ENCODE data around the gene VPS26C.
"Not testable (repeated sequence)": the region's sequence is repeated elsewhere in the genome, so short reads cannot be mapped to it uniquely, and the experiment has no call there.

VPS26C gene

DNA sequence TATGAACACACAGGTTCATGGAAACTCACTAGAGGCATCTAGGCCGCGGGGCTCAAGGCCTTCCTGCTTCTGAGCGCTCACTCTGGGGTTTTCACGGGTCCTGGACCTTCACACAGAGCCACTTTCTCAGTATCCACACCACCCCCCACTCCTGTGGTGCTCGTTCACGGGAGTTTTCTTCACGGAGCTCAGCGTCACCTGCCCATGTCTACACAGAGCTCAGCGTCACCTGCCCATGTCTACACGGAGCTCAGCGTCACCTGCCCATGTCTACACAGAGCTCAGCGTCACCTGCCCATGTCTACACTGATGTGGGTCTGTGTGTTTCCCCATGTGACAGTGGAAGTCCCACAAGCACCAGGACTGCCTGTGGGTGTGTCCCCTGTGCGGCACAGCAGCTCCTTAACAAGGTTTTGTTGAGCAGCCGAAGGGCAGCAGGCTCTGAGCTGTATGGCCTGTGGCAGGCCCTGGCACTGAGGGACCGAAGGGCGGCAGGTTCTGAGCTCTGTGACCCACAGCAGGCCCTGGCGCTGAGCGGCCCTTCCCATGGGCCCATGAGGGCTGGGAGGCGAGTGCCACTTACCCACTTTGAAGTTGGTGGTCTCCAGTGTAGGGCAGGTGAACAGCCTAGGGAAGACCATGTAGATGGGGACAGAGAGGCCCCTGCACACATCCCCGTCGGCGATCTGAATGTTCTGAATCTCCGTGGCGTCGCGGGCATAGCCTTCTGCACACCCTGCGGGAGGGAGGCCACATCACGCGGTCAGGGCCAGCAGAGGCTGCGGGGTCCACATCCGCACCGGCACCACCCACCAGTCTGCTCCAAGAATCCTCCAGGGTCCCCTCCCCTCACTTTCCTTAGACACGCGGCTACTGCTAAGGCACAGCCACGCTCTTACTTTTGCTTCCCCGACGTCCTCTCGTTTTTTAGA is 39.8 kb downstream of the VPS26C start:
- no peak for DNase-seq

DNA sequence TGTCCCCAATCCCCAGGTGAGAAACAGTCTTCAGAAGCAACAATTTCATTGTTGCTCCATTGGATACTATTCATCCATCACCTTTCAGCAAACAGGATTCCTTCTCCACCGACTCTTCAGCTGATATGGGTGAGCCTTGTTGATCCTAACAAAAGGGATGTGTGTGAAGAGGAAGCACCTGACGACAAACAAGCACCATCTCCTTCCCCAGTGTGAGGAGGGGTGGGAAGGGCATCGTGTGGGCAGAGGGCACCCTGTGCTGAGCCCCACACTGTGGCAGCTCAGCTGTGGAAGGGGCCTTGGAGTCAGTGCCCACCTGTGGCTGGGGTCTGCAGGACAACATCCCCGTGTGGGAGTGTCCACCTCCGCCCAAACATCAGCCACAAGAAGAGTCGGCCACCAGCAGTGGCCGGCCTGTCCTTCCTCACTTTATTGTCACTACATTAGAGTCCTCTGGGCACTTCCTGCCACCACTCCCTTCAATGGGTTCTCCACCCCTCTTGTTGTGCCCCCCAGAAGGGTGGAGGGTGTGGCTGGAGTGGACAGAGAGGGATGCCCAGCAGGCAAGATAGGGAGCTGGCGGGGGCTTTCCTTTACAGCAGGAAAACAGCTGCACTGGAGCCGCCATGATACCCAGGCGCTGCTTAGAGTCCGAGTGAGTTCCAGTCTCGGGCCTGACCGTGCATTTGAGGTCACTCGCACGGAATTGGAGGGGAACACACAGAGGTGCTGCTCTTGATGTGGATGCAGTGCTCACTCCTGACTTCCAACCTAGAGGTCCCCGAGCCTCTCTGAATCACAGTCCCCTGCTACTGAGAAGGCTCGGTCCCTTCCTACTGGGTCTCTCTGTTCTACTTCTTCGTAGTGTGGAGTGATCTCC is 40.9 kb downstream of the VPS26C start:
- no peak for DNase-seq

DNA sequence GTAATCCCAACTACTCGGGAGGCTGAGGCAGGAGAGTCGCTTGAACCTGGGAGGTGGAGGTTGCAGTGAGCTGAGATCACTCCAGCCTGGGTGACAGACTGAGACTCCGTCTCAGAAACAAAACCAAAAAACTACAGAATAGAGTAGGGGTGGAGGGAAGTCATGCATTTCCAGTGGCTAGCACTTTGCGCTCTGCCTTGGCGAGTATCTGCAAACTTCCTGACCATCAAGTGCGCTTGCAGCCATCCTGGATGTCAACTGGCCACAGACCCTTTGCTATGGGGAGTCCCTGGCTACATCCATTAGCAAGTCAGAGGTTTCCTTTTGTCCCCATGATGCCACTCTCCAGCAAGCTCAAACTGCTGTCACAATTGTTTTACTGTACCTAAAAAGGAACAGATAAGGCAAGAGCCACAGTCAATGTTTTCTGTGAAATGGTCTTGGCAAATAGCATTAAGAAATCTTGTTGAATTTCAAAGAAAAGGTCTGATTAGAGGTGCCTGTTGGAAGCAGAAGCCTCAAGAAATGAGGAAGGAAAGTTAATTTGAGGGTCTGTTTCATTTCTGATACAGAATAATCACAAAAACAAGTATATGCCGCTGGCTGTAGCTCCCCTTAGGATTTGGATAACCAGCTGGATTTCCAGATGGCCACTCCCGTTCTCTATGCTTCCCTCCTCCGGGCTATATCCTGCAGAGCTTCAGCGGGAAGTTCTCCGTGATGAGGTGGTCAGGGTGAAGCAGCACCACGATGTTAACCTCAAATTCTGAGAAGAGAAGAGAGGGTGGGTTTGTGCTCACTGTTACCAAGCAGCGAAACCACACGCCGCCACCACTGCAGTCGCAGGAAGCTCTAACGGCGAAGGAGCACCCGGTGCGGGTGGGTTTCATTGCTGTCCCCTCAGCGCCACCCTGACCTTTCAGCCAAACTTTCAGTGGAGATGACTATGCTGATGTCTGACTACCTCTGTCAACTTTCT is 42.0 kb downstream of the VPS26C start:
- peak; percentile 64 for DNase-seq

DNA sequence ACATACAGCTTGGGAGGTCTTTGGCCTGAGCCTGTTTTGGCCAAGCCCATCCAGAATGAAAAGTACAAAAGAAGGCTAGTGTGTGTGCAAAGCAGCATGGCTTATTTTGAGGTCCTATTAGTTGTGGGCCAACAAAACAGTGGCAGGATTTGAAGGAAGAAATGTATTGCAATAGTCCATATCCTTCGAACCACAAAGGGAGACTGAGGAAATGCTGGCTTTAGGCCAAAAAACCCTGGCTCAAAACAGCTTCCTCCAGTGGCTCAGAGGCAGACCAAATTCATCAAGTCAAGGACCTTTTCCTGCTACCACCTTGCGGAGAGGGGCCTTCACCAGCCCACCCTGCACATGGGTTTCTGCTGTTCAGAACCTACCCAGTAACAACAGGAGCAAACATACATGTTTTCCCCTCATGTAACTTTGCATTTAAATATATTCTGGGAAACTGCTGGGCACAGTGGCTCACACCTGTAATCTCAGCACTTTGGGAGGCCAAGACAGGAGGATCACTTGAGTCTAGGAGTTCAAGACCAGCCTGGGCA is 43.3 kb downstream of the VPS26C start:
- DNase-seq: no peak

DNA sequence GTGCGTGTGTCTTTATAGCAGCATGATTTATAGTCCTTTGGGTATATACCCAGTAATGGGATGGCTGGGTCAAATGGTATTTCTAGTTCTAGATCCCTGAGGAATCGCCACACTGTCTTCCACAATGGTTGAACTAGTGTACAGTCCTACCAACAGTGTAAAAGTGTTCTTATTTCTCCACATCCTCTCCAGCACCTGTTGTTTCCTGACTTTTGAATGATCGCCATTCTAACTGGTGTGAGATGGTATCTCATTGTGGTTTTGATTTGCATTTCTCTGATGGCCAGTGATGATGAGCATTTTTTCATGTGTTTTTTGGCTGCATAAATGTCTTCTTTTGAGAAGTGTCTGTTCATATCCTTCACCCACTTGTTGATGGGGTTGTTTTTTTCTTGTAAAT is 44.9 kb downstream of the VPS26C start:
- not testable (repeated sequence) for DNase-seq

DNA sequence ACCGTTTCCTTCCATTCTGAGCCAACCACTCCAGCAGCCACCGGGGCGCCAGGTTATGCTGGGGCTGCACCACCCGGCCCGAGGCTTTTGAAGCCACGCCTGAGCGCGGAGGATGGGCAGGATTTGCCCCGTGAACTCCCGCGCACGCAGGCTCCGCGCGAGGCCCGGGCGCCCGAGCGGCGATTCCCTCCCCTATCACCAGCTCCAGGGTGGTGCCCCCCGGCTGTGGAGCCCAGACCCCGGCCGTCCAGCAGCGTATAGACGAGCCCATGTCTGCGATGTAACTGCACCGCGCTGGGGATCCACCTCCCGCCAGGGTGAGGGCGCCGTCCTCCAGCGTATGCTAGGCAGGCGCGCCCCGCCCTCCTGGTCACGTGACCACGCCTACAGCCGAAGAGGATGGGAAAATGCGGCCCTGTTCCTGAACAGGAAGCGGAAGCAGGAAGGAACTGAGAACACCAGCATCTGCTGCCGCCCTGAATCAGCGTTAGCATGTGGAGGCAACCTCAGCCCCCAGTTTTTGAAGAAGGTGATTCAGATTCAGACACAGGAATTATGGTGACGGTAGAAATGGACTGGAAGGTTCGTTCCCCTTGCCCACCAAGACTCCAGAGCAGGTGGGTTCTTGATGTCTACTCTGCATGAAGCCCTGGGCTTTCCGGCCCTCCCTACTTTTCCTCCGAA is 46.0 kb downstream of the VPS26C start:
- peak; percentile 94 for DNase-seq

DNA sequence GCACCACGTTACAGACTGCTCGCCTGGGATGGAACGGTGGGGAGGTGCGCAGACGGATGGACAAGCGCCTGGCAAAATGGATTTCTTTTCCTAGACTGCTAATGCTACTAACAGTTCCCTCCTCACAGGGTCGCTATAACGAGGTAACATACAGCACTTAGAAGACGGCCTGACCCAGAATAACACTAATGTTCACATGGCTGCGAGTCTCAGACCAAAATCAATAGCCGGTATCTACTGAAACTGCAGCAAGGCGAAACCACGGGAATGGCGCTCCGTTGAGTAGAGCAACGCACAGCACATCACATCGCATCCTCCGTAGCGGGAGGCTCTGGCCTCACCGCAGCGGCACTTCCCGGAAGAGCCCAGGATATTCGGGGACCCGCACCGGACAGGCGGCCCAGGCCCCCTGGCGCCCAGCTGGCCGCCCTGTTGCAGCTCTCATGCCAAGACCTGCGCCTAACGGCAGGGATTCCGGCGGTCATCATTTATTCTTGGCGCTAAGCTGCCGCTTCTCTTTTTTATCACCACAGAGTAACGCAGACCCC is 46.6 kb downstream of the VPS26C start:
- peak; percentile 28 for DNase-seq

DNA sequence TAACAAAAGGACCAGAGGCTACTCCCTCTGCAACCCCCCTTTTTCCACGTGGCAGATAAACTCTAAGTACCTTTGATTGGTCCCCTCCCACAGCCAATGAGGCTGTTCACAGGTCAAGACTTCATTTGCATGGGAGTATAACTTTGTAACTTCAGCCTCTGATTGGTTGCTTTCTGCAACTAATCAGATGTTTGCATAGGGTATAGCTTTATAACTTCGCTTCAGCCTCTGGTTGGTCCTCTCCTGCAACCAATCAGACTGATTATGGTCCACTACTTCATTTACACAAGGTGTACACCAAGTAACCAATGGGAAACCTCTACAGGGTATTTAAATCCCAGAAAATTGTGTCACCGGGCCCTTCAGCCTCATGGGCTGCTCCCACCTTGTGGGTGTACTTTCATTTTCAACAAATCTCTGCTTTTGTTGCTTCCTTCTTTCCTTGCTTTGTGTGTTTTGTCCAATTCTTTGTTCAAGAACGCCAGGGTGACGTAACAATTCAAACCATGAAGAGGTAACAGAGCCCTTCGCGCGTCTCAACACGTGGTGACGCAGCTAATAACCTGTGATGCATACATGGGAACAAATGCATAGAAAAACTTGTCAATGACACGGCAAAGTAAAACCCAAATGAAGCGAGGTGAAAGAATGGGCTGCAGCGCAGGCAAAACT is 47.2 kb downstream of the VPS26C start:
- DNase-seq: peak; percentile 14

DNA sequence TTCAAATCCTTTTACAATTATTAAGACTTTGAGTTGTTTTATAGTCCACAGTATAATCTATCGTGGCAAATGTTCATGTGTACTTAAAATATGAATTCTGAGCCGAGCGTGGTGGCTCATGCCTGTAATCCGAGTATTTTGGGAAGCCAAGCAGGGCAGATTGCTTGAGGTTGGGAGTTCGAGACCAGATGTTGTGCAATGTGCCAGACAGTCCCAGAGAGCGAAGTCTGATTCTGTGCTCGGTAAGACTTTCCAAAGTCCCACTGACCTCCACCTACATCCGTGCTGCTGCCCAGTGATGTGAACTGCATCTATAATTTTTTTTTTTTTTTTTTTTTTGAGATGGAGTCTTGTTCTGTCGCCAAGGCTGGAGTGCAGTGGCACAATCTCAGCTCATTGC is 52.2 kb downstream of the VPS26C start:
- no peak for DNase-seq

DNA sequence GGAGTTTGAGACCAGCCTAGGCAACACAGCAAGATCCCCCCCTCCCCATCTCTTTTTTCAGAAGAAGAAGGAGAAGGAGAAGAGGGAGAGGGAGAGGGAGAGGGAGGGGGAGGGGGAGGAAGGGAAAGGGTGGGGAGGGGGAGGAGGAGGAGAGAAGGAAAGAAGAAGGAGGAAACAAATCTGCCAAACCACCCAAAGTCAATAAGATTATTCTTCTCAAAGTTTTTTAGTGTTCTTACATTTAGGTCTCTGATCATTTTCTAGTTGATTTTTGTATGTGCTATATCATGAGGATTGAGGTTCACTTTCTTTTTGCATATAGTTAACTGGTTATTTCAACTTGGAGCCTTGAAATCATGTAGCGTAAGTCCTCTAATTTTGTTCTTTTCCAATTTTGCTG is 56.3 kb downstream of the VPS26C start:
- DNase-seq: no peak

DNA sequence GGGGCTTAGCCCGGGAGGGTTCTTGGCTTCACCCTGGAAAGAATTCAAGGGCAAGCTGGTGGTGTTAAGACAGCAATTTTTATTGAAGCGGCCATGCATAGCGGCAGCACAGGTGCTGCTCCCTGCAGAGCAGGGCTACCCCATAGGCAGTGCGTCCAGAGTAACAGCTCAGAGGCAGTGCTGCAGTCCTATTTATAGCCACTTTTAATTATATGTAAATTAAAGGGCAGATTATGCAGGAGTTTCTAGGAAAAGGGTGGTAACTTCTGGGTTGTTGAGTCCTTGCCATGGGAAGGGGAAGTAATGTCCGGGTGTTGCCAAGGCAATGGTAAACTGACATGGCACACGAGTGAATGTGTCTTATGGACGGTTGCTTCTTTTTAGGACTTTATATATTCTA is 57.0 kb downstream of the VPS26C start:
- DNase-seq: no peak

DNA sequence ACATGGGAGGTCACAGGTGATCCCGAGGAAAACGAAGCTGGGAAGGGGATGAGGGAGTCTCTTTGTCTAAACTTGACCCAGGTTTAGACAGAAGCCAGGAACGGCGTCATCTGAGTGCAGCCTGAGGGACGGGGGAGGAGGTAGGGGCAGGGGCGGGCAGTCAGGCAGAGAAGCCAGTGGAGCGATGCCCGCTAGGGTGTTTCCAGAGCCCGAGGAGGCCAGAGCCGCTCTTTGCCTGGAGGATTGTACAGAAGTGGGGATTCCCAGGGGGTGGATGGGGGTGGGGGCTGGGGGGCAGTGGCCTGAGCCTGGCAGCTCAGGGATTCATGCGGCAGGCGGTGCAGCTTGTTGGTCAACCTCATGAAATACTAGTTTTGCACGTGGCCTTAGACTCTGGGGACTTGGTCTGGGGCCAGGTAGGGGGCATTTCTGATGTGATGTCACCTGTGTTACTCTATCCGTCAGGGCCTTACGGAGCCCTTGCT is 58.4 kb downstream of the VPS26C start:
- DNase-seq: no peak

DNA sequence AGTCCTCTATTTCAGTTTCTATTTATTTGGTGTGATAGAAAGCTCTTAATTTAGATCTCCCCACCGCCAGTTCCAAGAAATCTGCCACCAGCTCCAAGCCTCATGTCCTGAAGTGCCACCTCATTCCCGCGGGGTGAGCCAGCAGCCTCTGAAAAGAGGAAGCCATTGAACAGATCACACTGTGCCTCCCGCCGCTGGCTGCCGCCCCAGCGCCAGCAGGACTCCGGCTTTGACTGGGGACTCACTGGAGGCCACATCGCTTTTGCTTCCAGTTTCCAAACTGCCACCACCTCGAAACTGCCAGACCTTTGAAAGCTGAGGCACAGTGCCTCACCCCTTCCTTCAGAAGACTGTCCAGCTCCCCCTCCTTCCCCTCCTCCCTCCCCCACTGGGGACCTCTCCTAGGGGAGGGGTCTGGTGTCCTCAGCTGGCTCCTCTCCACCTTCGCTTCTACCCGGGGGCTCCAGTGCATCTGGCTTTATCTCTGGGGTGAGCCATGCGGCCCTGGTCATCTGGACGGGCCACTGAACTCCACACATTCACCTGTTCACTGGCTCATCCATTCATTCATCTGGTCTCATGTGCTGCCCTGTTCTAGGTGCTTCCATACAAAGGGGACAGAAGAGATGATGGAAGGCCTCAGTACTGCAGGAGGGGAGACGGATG is 58.9 kb downstream of the VPS26C start:
- DNase-seq: peak; percentile 14

DNA sequence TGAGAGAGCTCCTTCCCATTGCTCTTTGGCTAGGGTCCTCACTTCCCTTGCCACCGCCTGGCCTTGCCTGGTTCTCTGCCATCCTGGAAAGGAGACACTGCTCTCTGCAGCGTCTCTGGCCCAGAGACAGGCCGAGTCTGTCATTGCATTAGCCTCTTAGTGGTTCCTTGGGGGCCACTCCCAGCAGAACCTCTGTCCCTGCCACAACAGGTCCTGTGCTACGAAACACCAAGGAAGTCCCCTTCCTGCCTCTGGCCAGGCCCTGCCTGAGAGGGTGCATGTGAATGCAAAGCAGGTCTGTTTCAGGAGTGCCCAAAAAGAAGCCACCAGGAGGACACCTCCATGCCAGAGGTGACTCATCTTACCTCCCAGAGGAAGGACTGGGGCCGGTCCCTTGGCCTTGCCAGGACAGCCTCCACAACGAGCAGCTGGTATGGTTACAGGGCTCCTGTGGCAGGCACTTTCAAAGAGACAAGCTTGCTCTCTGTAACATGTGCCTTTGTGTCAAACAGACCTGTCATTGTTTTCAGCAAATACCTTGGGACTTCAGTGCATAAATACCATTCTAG is 59.6 kb downstream of the VPS26C start:
- DNase-seq: no peak

DNA sequence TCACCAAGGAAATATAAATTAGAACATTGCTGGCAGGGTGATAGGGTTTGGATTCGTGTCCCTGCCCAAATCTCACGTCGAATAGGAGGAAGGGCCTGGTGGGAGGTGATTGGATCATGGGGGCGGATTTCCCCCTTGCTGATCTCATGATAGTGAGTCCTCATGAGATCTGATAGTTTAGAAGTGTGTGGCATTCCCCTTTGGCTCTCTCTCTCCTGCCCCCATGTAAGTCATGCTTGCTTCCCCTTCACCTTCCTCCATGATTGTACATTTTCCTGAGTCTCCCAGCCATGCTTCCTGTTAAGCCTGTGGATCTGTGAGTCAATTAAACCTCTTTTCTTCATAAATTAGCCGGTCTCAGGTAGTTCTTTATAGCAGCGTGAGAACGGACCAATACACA is 60.6 kb downstream of the VPS26C start:
- no peak for DNase-seq

DNA sequence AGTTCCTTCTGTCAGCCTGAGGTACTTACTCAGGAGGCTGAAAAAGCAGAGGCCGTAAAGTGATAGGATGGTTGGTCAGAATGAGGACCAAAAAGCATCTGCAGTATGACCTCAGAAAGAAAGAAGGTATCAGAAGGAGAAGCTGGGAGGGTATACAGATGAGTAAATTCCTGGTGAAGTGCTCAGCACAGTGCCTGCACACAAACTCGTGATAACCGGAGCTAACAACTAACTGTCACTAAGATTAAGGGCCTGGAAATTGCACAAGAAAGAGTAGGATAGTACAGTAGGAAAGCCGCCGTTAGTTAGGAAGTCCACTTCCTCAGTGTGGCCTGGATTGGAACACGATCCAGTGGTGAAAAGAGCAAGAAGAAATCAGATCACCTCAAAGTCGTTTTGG is 62.6 kb downstream of the VPS26C start:
- DNase-seq: no peak

DNA sequence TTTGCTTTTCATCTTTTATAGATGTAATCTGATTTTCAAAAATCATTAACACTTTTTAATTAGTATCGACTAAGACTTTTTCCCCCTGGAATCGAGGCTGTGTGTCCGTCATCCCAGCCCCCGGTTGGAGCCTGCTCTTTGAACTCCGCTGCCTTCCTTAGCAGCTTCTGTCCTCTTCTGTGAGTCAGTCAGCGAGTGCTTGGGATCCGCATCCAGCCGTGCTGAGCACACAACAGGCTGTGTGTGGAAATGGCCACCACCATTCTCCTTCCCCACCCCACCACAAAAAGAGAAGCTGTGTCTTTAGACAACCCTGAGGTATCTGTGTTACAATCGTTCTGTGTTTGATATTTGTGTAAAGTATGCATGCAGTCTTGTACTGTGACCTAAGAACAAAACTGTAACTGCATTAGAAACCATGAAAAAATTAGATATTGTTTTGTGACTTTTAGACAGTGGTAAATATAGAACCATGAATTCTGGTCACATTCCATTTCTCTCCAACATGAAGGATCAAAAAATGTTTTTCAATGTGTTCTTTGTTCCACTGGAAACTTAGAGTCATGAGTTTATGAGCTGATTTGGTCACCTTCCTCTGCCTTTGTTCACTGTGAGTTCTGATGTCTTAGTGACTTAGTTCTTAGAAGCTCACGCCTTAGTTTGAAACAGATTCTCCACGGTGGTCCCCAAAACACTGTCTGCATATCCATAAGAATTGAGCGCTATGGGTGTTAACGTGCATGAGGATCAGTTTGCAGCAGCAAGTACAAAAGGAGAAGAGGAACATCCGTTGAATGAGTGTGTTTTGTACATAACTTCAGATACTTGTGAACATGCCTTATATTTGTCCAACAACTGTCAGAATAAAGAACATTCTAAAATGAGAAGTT is 64.7 kb downstream of the VPS26C start:
- no peak for DNase-seq

DNA sequence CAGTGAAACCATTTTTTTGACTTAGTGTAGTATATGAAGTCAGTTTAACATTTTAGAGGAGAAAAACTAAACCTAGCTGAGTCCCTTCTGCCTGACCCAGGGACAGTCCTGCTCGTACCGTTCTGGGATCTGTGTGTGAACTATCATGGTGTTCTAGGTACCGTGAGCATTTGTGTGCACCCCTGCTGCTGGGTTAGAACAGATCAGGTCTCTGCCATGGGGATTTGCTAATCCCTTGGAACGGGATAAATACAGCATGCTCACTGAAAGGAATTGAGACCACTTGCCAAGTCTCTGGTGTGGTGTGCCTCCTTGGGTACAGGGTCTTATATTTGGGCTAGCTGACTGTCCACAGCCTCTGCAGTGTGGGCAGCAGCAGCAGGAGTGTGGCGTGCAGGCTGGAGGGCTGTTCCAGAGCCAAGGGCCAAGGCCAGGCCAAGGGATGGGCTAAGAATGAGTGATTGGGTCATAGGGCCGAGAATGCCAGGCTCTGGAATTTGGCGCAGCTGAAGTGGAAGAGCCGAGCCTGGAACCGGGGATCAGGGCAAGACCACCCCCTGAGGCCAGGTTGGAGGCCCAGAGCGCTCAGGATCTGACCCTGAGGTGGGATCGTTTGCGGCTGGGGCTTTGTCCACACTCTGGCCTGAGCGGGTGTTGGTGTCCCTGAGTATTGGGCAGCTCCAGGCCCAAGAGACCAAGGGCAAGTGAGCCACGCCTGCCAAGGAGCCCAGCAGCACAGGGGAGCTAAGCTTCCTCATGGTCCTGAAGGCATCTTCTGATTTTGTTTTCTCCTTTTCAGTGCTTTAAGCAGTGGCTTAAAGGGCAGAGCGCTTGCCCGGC is 66.3 kb downstream of the VPS26C start:
- no peak for DNase-seq
